Measurements from ENCODE around the gene NTRK1. TPM values are rescaled to one million over a fixed set of nuclear protein-coding genes. Genes with fewer than 3 reads are reported as not detected.

The NTRK1 gene
- total RNA-seq, 1 donor from 2014 or later = 0.20 TPM

DNA sequence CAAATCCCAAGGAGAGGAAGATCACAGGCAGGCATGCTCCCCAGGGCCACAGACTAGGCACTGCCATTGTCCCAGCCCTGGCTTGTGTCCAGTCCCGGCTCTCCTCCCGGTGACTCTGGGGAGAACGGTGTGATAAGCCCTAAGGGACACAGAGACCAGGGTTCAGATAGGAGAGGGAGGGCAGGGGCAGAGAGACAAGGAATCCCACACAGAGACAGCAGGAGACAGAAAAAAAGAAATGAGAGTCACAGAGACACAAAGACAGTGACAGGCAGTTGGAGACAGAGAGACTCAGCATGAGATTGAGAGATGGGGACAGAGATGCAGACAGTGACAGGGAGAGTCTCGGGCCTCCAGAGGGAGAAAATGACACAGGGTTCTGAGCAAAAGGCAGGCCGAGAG lies 2.1 kb upstream of the NTRK1 start:
- DNase-seq = no peak

DNA sequence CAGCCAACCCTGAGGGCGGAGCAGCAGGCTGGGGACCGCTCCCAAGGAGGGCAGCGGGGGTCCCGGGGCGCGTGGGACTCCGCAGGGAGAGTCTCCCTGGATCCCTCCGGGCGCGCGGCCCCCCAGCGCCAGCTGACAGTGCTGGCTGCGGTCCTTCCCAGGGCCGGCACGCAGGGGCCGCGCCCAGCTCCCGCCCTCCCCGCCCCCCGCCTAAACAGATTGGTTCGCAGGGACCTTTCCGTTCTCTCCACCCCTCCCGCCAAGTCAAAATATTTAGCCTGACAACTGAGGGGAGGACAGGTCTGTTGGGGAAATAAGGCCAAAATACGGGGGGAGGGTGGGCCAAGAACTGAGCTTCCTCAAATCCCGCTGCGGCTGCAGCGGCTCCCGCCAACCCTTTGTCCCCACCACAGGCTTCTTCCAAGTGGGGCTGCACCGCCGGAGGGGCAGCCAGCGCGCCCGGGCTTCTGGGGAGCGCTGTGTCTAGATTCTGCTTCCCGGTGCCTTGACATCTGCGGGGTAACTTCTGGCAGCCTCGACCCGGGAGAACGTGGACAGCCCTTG lies 1.6 kb upstream of the NTRK1 start, which contains the start of gene INSRR:
TSS of gene INSRR (minus strand) at position 159 of the 564 bp plus-strand sequence. CDS start 496 bp downstream, outside the sequence.
- no peak for DNase-seq

DNA sequence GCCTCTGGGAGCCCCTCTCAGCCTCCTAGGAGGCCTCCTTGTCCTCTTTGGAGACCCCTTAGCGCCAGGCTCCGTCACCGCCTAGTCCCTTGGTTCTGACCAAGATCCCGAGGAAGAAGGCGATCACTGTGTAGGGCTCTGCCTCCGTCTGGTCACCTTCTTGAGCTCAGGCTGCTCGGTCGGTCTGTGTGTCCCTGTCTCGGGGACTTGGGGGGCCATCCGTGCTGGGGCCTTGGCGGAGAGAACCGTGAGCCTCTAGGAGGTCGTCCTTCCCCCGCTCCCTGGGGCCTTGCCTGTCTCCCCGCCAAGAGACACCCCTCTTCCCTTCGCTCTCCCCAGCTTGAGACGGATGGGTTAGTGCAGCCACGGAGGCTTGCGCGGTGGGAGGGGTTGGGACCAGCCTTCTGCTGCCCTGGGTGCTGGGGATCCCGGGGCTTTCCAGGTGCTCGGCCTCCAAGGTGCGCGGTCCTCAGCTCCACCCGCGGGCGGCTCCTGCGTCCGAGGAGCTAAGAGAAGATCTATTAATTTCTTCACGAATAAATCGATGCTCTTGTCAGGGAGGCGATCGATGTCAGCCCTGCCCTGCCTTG lies 1.0 kb upstream of the NTRK1 start:
- no peak for DNase-seq

DNA sequence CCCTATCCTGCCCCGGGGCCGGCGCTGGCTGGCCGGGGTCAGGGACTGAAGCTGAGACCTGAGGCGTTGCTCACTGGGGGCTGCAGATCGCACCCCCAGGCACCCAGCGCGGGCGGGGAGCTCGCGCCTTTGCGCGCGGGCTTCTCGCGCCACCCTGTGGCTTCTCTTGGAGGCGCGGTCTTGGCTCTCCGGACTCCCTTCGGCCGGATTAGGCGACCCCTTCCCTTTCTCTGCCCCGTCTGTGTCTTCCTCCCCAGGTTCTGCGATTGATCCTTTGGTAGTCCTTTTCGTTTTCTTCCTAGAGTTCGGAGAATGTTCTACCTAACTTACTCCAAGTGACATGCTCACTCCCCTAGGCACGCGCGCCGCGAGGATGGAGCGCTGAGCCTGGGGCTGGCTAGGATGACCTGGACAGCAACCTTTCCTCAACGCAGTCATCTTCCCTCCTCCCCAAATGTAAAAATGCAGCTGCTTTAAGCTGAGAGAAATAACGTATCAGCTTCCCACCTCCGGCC lies 495 bp upstream of the NTRK1 start:
- DNase-seq = peak; percentile 34

DNA sequence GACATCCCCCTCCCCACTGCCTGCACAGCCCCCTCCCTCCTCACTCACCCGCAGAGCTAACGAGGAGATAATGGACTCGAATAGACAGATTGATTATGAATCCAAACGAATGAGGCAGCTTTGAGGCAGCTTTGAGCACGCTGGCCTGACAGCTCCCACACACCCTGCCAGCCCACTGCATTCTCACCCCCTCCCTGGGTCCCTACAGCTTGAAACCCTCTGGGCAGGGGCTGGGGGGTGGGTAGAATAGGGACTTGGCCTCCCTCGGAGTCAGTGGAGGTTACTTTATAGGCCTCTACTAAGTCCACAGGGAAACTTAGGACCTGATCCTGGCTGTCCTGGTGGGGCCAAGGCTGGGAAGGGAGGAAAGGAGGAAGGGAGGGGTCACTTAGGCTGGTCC lies 1.9 kb downstream of the NTRK1 start:
- DNase-seq = no peak

DNA sequence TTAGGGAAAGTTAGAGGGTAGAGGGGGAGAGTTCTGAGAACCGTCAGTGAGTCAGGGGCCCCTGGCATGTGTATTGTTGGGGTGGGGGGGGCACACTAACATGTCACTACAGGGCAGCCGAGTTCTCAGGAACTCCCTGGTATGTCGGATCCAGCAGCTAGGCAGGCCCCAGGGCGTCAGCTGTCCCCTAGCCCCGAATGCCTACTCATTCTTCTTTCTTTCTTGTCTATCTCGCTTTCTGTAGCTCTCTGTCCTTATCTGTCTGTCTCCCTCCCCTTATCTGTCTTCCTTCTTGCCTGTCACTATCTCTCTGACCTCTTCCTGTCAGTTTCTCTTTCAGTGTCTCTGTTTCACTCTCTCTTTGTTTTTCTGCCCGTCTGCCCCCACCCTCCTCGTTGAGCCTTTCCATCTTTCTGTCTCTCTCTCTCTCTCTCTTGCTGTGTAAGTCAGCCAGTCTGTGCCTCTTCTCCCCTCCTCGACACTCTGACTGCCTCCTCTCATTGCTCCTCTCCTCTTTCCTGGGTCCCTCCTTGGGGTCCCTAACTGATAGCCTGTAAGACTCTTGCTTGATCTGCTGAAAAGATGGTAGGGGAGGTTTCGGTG lies 2.4 kb downstream of the NTRK1 start:
- DNase-seq = no peak

DNA sequence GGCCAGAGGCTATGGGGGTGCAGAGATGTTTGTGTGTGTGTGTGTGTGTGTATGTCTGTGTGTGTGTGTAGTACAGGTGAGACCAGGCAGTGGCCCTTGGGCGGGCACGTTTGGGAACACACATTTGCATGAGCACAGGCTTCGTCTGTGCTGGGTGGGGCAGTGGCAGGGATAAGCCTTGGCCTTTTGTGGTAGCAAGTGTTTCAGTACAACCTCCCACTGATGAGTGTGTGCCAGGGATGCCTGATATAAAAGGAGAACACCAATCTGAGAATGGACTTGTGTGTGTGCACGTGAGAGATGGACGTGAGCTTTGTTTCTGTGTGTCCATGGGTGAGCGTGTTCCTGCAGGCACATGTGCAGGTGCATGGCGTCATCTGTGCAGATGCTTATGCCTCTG lies 3.0 kb downstream of the NTRK1 start:
- no peak for DNase-seq

DNA sequence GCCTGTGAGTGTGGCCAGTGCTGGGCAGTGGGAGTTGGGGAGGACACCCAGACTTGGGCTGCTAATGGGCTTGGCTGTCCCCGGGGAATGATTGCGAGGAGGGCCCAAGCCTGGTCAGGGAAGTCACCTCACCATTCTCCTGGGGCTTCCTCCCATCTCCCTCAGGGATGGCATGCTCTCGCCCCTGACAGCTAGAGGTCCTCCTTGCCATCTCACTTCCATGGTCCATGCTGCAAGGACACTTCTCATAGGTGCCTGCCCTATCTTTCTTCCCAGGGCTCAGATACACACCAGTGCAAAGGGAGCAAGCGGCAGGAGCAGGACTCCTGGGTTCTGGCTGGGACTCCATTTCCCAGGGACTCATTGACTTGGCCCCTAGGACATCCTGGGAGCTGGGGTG lies 4.1 kb downstream of the NTRK1 start:
- DNase-seq = no peak

DNA sequence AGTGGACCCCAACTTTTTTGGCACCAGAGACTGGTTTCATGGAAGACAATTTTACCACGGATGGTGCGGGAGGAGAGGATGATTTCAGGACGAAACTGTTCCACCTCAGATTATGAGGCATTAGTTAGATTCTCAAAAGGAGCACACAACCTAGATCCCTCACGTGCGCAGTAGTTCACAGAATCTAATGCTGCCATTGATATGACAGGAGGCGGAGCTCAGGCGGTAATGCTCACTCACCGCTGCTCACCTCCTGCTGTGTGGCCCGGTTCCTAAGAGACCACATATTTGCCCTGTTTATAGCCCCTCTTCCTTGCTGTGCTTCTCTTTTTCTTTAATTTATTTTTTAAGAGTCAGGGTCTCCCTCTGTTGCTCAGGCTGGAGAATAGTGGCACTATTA lies 4.6 kb downstream of the NTRK1 start:
- no peak for DNase-seq

DNA sequence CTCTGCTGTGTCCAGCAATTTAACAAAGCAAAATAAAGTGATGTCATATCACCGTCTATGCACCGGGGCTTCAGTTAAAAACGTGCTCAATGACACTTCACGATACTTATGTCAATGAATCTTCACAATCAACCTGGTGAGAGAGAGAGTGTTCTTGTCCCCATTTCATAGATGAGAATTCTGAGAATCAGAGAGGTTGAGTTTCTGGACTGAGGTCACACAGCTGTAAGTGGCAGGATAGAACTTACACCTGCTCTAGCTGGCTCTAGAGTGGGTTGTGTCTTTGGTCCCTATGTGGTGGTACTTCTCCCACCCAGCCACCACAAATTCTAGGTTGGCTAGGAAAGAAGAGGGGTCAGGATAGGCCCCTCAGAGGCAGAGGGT lies 5.2 kb downstream of the NTRK1 start:
- DNase-seq = no peak

DNA sequence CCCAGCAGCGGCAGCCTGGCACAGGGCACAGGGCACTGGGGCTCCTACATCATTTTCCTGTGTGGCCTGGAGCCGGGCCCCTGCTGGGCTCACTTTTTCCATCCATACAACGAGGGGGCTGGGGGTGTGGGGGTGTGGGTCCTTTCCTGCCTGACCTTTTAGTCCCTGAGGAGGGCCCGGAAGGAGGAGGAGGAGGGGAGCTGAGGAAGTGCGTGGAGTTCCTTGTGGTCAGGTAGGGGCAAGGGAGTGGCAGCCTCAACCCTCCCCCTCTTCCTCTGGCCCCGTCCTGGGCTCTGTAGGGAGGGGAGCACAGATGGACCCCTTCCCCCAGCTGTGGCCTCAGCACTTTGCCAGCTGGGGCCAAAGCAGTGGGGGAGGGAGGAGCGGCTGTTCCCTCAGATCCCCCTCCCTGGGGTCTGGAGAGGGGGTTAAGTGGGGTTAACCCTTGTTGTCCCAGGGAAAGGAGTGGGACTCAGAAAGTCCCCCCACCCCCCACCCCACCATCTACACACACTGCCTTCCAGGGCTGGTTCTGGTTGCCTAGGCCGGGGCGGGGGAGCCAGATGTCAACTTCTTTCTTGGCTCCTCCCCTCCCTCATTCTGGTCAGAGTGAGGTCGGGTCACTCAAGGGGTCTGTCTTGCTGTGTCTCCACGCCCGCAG lies 5.7 kb downstream of the NTRK1 start:
- DNase-seq = no peak

DNA sequence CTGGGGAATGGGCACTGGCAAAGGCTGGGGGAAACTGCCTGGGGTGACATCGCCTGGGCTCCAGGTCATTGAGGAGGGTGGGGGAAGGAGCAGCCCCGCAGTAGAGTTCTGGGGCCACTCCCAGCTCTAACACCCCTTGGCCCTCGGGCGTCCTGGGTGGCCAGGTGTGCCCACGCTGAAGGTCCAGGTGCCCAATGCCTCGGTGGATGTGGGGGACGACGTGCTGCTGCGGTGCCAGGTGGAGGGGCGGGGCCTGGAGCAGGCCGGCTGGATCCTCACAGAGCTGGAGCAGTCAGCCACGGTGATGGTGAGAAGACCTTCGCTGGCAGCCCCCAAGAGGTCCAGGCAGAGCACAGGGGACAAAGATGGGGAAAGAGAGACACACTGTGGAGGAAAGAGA lies 7.7 kb downstream of the NTRK1 start:
- DNase-seq = no peak

DNA sequence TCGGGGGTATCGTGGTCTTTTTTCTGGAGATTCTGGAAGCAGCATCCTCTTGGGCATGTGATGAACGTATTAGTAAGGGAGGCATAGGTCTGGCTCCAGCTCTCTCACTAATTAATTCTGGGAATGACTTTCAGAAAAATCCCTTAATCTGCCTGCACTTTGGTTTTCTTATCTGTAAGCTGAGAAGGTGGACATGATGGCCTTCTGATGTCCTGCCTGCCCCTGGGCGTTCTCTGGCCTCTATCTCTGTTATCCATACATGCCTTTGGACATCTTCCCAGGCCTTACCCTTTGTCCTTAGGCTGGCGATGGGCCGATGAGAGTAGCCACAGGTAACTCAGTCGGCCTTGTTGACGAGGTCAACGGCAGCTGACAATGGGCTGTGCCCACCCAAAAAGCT lies 8.8 kb downstream of the NTRK1 start:
- no peak for DNase-seq

DNA sequence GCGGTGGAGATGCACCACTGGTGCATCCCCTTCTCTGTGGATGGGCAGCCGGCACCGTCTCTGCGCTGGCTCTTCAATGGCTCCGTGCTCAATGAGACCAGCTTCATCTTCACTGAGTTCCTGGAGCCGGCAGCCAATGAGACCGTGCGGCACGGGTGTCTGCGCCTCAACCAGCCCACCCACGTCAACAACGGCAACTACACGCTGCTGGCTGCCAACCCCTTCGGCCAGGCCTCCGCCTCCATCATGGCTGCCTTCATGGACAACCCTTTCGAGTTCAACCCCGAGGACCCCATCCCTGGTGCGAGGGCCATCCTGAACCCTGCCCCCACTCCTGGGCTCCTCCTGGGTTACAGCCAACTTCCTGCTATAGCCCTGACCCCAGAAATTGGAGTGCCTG lies 13.0 kb downstream of the NTRK1 start:
- no peak for DNase-seq

DNA sequence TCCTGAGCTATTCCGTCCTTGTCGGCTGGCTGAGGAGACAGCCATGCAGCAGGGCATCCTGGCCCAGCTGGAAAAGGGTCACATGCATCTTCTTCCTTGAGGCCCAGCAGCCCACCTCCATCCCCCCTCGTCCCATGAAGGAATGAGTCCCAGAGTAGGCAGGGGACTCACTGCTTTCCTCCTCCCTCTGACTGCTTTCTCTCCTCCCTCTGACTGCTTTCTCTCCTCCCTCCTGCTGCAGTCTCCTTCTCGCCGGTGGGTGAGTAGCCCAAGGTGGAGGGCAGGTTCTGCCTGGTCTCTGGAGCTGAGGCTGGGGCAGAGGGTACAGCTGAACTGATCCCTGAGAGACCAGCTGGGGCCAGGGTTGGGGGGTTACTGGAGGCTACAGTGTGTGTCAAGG lies 13.5 kb downstream of the NTRK1 start:
- no peak for DNase-seq

DNA sequence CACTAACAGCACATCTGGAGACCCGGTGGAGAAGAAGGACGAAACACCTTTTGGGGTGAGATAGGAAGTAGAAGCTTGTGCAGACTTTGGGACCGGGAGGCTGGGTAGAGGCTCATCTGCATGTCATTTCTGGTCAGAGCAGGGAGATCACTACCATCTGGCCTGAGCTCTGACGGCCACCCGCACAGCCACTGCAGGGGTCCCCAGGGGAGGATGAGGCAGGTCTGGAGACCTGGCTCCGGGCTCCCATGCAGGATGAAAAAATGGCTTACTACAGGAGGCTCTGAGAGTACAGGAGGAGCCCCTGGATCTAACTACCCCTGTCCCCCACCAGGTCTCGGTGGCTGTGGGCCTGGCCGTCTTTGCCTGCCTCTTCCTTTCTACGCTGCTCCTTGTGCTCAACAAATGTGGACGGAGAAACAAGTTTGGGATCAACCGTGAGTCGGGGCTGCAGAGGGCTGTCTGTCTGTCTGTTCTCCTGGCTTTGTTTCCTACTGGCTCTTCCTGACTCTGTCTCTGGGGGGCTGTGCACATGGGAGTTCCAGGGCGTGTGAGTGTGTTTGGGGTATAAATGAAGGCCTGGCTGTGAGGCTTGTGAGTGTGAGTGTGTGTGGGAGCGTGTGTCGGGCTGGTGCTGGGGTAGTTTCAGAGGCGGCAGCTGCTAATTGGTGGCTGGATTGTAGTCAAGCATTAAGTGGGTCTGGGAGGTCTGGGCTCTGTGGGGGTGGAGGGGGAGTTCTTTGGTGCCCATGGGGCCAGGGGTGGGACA lies 14.1 kb downstream of the NTRK1 start:
- no peak for DNase-seq

DNA sequence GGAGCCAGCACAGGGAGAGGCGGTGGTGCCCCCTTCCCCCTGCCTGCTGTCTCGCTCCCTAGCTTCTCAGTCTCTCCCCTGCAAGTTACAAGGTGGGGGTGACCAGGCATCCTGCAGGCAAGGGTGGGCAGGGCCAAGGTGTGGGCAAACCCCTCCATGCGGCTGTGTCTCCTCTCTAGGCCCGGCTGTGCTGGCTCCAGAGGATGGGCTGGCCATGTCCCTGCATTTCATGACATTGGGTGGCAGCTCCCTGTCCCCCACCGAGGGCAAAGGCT lies 14.6 kb downstream of the NTRK1 start:
- DNase-seq = no peak

DNA sequence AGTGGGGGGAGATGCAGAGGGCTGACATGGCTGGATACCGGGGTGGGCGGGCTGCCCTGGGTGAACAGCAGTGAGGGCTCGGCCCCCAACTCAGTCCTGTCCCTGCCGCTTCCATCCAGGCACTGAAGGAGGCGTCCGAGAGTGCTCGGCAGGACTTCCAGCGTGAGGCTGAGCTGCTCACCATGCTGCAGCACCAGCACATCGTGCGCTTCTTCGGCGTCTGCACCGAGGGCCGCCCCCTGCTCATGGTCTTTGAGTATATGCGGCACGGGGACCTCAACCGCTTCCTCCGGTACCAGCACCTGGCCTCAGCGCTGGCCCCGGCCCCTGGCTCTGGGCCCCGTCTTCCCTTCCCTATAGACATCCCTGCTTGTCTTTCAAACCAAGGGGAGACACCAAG lies 15.6 kb downstream of the NTRK1 start:
- no peak for DNase-seq

DNA sequence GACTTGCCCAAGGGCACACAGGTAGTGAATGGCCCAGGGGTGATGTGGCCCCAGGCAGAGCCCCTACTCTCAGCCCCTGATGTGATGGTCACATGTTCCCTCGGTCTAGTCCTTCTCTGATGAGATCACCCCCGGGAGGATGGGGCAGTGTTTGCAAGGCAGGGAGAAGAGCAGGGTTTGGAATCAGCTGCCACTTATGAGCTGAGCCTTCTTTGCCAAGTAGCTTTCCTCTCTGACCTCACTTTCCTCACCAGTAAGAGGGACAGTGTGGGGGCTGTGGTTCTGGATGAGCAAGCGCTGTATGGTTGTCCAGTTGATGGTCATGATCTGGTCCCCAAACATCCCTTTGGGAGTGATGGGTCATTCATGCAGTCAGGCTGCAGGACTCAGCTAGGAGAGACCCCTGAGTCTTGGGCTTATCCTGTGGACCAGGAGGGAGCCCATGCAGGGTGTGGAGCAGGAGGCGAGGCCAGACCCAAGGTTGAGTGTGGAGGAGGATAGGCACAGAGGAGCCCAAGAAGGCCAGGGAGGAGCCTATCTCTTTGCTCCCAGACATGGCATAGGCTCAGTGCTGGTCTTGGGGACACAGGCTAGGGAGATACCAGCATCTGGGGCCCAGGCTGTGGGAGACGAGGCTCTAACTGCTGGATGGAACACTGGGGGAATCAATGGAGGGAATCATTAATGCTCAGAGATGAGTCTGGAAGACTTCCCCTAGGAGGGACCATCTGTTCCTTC lies 16.9 kb downstream of the NTRK1 start:
- DNase-seq = no peak

DNA sequence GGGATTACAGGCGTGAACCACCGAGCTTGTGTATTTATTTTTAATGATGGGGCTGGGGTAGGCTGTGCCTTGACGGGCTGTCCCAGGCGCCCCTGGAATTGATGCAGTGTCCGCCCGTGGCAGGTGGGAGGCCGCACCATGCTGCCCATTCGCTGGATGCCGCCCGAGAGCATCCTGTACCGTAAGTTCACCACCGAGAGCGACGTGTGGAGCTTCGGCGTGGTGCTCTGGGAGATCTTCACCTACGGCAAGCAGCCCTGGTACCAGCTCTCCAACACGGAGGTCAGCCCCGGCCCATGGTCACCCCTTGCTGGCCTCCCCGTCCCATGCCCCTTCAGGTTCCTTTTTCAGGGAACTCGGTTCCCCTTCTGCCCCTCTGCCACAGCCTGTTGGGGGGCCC lies 19.2 kb downstream of the NTRK1 start:
- DNase-seq = no peak

DNA sequence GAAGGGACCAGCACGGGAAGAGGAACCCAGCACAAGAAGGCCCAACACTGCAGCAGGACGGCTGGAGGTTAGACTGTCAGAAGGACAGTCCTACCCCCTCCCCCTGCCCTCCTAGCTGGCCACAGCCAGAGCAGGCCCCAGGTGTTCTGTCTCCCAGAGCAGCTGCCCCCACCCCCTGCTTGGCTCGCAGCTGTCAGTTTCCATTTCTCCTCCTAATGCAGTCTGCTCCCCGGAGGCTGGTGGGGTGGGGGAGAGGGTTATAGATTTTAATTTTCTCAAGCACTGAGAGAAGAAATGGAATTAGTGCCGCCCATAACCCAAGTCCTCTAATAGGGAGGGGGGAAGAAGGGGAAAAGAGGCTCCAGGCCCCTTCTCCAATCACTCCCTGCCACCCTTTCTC lies 19.8 kb downstream of the NTRK1 start:
- DNase-seq = no peak

DNA sequence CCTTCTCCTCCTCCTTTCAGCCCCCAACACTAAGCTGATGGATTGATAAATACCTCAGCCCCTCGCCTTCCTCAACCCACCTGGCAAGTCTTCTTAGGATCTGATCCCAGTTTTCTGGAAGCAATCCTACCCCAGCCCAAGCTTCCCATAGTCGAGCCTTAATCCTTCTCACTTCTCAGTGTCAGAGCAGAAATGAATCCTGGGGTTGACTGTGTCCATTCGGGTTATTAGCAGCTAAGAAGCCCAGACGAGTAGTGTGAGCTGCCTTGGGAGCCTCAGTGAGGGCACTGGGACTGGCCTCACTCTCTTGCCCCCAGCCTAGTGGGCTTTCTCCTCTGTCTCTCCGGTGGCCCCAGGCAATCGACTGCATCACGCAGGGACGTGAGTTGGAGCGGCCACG lies 20.4 kb downstream of the NTRK1 start:
- no peak for DNase-seq

Measured in skin of body (tissue), 2 donors.